Vagina (tissue), 2 donors: ENCODE data around the gene ABCC1.

Source experiments
- POLR2A ChIP-seq, 2 donors: fragments of 450-650 bp; IDR thresholded peaks; one replicate each; pipeline ENCODE4 v1.6.1; 2017; ENCODE audit warnings: antibody characterized with exemption in 2 of 2, mild to moderate bottlenecking in 2 of 2, moderate library complexity in 2 of 2
- POLR2AphosphoS5 ChIP-seq, 2 donors: sonication (generic); formaldehyde crosslinking; IDR thresholded peaks; one replicate each; pipeline ENCODE4 v1.9.0; 2017; ENCODE audit warnings: antibody characterized with exemption in 2 of 2, mild to moderate bottlenecking in 2 of 2, low read depth in 1 of 2; ENCODE audit not compliant: insufficient read depth in 1 of 2
- TF ChIP-seq, protein P1 (sequence below), 3 experiments: fragments of 450-650 bp in 2 of 3; fragments of 200-600 bp in 1 of 3; sonication (generic) in 1 of 3; IDR thresholded peaks; one replicate each; pipeline ENCODE4 v1.5.1; 2017 to 2019; ENCODE audit warnings: antibody characterized with exemption in 3 of 3, mild to moderate bottlenecking in 2 of 3, moderate library complexity in 2 of 3

DNA sequence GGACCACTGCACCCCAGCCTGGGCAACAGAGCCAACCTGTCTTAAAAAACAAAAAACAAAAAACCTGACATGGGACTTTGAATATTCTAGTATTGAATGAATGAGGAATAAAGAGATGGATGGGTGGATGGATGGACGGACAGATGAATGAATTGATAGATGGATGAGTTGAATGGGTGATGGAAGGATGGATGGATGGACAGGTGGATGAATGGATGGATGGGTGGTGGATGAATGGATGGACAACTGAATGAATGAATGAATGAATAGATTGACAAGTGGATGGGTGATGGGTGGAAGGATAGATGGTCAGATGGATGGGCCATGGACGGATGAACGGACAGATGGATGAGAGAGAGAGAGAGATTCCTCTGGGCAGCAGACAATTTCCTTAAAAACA is 38.2 kb upstream of the ABCC1 start:
- no peak for TF ChIP-seq POLR2A (IDR thresholded peaks at IDR 0.05)
- TF ChIP-seq, protein P1, sequence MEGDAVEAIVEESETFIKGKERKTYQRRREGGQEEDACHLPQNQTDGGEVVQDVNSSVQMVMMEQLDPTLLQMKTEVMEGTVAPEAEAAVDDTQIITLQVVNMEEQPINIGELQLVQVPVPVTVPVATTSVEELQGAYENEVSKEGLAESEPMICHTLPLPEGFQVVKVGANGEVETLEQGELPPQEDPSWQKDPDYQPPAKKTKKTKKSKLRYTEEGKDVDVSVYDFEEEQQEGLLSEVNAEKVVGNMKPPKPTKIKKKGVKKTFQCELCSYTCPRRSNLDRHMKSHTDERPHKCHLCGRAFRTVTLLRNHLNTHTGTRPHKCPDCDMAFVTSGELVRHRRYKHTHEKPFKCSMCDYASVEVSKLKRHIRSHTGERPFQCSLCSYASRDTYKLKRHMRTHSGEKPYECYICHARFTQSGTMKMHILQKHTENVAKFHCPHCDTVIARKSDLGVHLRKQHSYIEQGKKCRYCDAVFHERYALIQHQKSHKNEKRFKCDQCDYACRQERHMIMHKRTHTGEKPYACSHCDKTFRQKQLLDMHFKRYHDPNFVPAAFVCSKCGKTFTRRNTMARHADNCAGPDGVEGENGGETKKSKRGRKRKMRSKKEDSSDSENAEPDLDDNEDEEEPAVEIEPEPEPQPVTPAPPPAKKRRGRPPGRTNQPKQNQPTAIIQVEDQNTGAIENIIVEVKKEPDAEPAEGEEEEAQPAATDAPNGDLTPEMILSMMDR (IDR thresholded peaks at IDR 0.05), result no peak
- TF ChIP-seq POLR2AphosphoS5 (IDR thresholded peaks at IDR 0.05; ENCODE audit: insufficient read depth in 1 of 2, low read depth in 1 of 2), result no peak
